ENCODE measurements around the gene DAPK1.

GRCh38 chr9:87577746-87578145 is 80.1 kb downstream of the DAPK1 start:
- TF ChIP-seq CTCF (IDR thresholded peaks at IDR 0.05; ENCODE audit: insufficient read depth, low read depth, low read length) (no peak), EZH2 (IDR thresholded peaks at IDR 0.05; ENCODE audit: insufficient read depth, low read length) (no peak)
